B cell (primary cell): ENCODE data around the gene ULK1. TPM values are rescaled to one million over a fixed set of nuclear protein-coding genes. Genes with fewer than 3 reads are reported as not detected.

Experiments
- ATAC-seq: fragments of 200-7000 bp; cut with Tn5 transposase; one replicate; pipeline ENCODE4 v1.10.0; 2021; ENCODE audit warnings: low read depth, mild to moderate bottlenecking, moderate number of reproducible peaks, moderate library complexity
- CTCF ChIA-PET: fragments of 350-600 bp; sonication (Branson Sonifier 250); formaldehyde crosslinking; loops from one replicate; lab custom pipeline; 2021; ENCODE audit warnings: antibody characterized with exemption, inconsistent platforms; lab: Charles Lee
- POLR2A ChIA-PET: fragments of 350-600 bp; sonication (Branson Sonifier 250); formaldehyde crosslinking; loops from one replicate; lab custom pipeline; 2021; ENCODE audit warnings: antibody characterized with exemption; lab: Charles Lee
- DNase-seq: peaks from one replicate; pipeline ENCODE4 v3.0.0; 2013
- H2AFZ ChIP-seq: 2 replicates; pipeline ENCODE4 v1.6.1; 2012; ENCODE audit warnings: mild to moderate bottlenecking, low read depth, low read length; ENCODE audit not compliant: insufficient read depth, poor library complexity, severe bottlenecking
- H3K27ac ChIP-seq, 2 donors: 1 replicate in 1 of 2; 2 replicates in 1 of 2; pipeline ENCODE4 v1.5.1; 2012 to 2013; ENCODE audit warnings: low read length in 2 of 2, mild to moderate bottlenecking in 2 of 2, moderate library complexity in 1 of 2
- H3K27me3 ChIP-seq, 4 experiments: fragments of 200-600 bp in 1 of 4; sonication (generic) in 1 of 4; replicated peaks in 1 of 4; 1 replicate in 2 of 4; 2 replicates in 2 of 4; pipeline versions ENCODE4 v1.6.1 to v1.7.0; 2013 to 2016; ENCODE audit warnings: low read length in 3 of 4, mild to moderate bottlenecking in 2 of 4, mixed read lengths in 1 of 4, moderate library complexity in 1 of 4; ENCODE audit not compliant: insufficient read depth in 4 of 4, control insufficient read depth in 3 of 4; ENCODE audit errors: control extremely low read depth in 1 of 4
- H3K36me3 ChIP-seq, 2 experiments: replicated peaks in 1 of 2; 1 replicate in 1 of 2; 2 replicates in 1 of 2; pipeline versions ENCODE4 v1.6.1 to v1.7.1; 2013; ENCODE audit warnings: low read length in 1 of 2; ENCODE audit not compliant: insufficient read depth in 2 of 2, control insufficient read depth in 1 of 2; ENCODE audit errors: control extremely low read depth in 1 of 2, extremely low read depth in 1 of 2
- H3K4me1 ChIP-seq, 2 donors: fragments of 200-600 bp in 1 of 2; sonication (generic) in 1 of 2; 1 replicate in 1 of 2; 2 replicates in 1 of 2; pipeline versions ENCODE4 v1.5.1 to v1.6.1; 2013 to 2017; ENCODE audit warnings: low read length in 2 of 2; ENCODE audit not compliant: control insufficient read depth in 2 of 2, insufficient read depth in 2 of 2
- H3K4me2 ChIP-seq: replicated peaks from 2 replicates; pipeline ENCODE3; 2012; ENCODE audit warnings: mild to moderate bottlenecking, low read depth, low read length; ENCODE audit not compliant: poor library complexity, severe bottlenecking
- H3K4me3 ChIP-seq, 5 experiments: fragments of 200-600 bp in 1 of 5; sonication (generic) in 1 of 5; 1 replicate in 3 of 5; 2 replicates in 2 of 5; pipeline versions ENCODE4 v1.5.1 to v1.7.0; 2011 to 2016; ENCODE audit warnings: low read length in 4 of 5, mild to moderate bottlenecking in 4 of 5, low read depth in 2 of 5, control low read depth in 1 of 5, moderate library complexity in 1 of 5; ENCODE audit not compliant: insufficient read depth in 1 of 5; ENCODE audit errors: control extremely low read depth in 1 of 5, extremely low read depth in 1 of 5
- H3K79me2 ChIP-seq: fragments of 200-600 bp; sonication (generic); one replicate; pipeline ENCODE4 v1.6.0; 2016; ENCODE audit warnings: low read length; ENCODE audit not compliant: control insufficient read depth, insufficient read depth
- H3K9ac ChIP-seq: fragments of 200-600 bp; sonication (generic); 2 replicates; pipeline ENCODE4 v1.6.1; 2017; ENCODE audit warnings: mild to moderate bottlenecking, low read length, moderate library complexity
- H3K9me3 ChIP-seq, 3 donors: one replicate each; pipeline versions ENCODE4 v1.6.1 to v1.7.1; 2013; ENCODE audit warnings: low read length in 2 of 3; ENCODE audit not compliant: control insufficient read depth in 2 of 3, insufficient read depth in 1 of 3; ENCODE audit errors: control extremely low read depth in 1 of 3
- H4K20me1 ChIP-seq: 2 replicates; pipeline ENCODE4 v1.6.0; 2012; ENCODE audit warnings: mild to moderate bottlenecking, low read length; ENCODE audit not compliant: insufficient read depth, control insufficient read depth, poor library complexity, severe bottlenecking
- H3K27ac Mint-ChIP-seq: one replicate; pipeline ENCODE4 v1.8.0; 2021; ENCODE audit warnings: mixed read lengths
- H3K27me3 Mint-ChIP-seq: one replicate; pipeline ENCODE4 v1.8.0; 2021; ENCODE audit warnings: mixed read lengths
- H3K4me1 Mint-ChIP-seq: one replicate; pipeline ENCODE4 v1.8.0; 2021; ENCODE audit warnings: mixed read lengths
- H3K4me3 Mint-ChIP-seq: one replicate; pipeline ENCODE4 v1.8.0; 2021; ENCODE audit warnings: mixed read lengths
- H3K9me3 Mint-ChIP-seq: one replicate; pipeline ENCODE4 v1.8.0; 2022; ENCODE audit warnings: mixed read lengths; ENCODE audit not compliant: insufficient read depth
- CTCF ChIP-seq: fragments of 200-600 bp; IDR thresholded peaks from one replicate; pipeline ENCODE4 v1.8.0; 2022; ENCODE audit warnings: antibody characterized with exemption, mild to moderate bottlenecking
- EZH2 ChIP-seq: IDR thresholded peaks from 2 replicates; pipeline ENCODE4 v1.6.1; 2012; ENCODE audit warnings: borderline replicate concordance, low read depth, mild to moderate bottlenecking, moderate library complexity, low read length; ENCODE audit not compliant: insufficient read depth, poor library complexity, severe bottlenecking
- WGBS: methylation state at CpG from one replicate; pipeline ENCODE4 v1.1.5; 2013; ENCODE audit warnings: missing lambda C conversion rate; ENCODE audit not compliant: insufficient coverage; 5-methylcytosine and 5-hydroxymethylcytosine counted together
- intact Hi-C: fragments of 100-400 bp; cut with micrococcal nuclease; formaldehyde crosslinking; loops from one replicate; pipeline ENCODE4 v1.10.0; 2022
- polyA plus RNA-seq: library from polyadenylated mRNA; depleted of rRNA; stranded (reverse); fragments of >200 nt; gene quantifications from 2 replicates; pipeline ENCODE4 v1.2.3, GENCODE V29; 2012
- total RNA-seq, 2 donors: library from RNA; stranded (reverse); fragments of 120-200 nt in 1 of 2; gene quantifications; 1 replicate in 1 of 2; 2 replicates in 1 of 2; pipeline versions ENCODE4 v1.2.3 to v1.2.4, GENCODE V29; 2013 to 2022

ULK1 gene
- total and polyA plus RNA-seq, 2 donors (not counting 1 experiment from before 2014, with no cell fraction given) = 38.9 to 59.5 TPM

GRCh38 chr12:131917711-131918306 lies 23.4 kb downstream of the ULK1 start:
- ATAC-seq (no peak), DNase-seq (no peak)
- intact Hi-C loops = no loop called here
- CTCF ChIA-PET = no interaction called here
- Histone ChIP-seq H3K27me3 (no peaks in the 10 kb centered on the region), H3K4me3 (no peak overlapping the region), H4K20me1 (peaks cover under 1% of the 10 kb centered on the region), H3K9ac (no peak overlapping the region), H3K4me2 (no peak overlapping the region), H3K4me1 (peaks cover 2 to 5% of the 10 kb centered on the region in 2 donors), H3K36me3 (peaks cover 0 to 34% of the 10 kb centered on the region in 2 experiments), H3K9me3 (no peaks in the 10 kb centered on the region), H3K79me2 (no peaks in the 10 kb centered on the region), H3K27ac (no peak overlapping the region), H2AFZ (no peak overlapping the region)
- Mint-ChIP-seq H3K27ac (no peak overlapping the region), H3K27me3 (no peaks in the 10 kb centered on the region), H3K9me3 (no peaks in the 10 kb centered on the region), H3K4me3 (no peak overlapping the region), H3K4me1 (peaks cover 11% of the 10 kb centered on the region)
- POLR2A ChIA-PET = no interaction called here
- 94% methylated on average over 17 of the region's 18 CpGs for WGBS
- TF ChIP-seq CTCF (no peak), EZH2 (no peak)

DNA sequence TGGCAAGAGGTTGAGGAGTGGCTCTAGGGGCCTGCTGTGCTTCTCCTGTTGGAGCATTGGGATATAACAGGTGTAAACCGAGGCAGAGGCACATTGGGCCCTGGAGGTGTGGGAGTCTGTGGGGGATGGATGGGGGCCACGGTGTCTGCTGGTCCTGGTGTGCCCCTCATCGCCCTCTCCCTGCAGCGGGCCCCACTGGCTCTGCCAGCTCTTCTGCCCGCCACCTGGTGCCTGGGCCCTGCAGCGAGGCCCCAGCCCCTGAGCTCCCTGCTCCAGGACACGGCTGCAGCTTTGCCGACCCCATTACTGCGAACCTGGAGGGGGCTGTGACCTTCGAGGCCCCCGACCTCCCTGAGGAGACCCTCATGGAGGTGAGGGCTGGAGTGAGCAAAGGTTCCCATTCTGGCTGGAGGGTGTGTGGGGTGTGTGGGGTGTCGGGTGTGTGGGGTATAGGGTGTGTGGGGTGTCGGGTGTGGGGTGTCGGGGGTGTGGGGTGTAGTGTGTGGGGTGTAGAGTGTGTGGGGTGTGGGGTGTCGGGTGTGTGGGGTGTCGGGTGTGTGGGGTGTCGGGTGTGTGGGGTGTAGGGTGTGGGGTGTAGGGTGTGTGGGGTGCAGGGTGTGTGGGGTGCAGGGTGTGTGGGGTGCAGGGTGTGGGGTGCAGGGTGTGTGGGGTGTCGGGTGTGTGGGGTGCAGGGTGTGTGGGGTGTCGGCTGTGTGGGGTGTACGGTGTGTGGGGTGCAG lies 24.1 kb downstream of the ULK1 start:
- no peaks in the 10 kb centered on the region for H3K27me3 Mint-ChIP-seq
- Histone ChIP-seq H3K27me3 (no peaks in the 10 kb centered on the region), H2AFZ (no peak overlapping the region), H3K9ac (no peak overlapping the region), H4K20me1 (no peaks in the 10 kb centered on the region), H3K9me3 (no peaks in the 10 kb centered on the region), H3K4me3 (no peak overlapping the region), H3K4me1 (peaks cover 7 to 11% of the 10 kb centered on the region in 2 donors), H3K4me2 (no peak overlapping the region), H3K36me3 (peaks cover 0 to 31% of the 10 kb centered on the region in 2 experiments), H3K79me2 (no peaks in the 10 kb centered on the region), H3K27ac (no peak overlapping the region)
- CTCF ChIA-PET = no interaction called here
- intact Hi-C loops = no loop called here
- H3K27ac Mint-ChIP-seq = no peak overlapping the region
- ATAC-seq = no peak
- H3K4me3 Mint-ChIP-seq = no peak overlapping the region
- WGBS = 89% methylated on average over 14 of the region's 20 CpGs
- no peaks in the 10 kb centered on the region for H3K9me3 Mint-ChIP-seq
- POLR2A ChIA-PET = no interaction called here
- TF ChIP-seq CTCF = no peak
- no peak for TF ChIP-seq EZH2
- peaks cover 17% of the 10 kb centered on the region for H3K4me1 Mint-ChIP-seq
- DNase-seq = no peak
